Sigmoid colon (tissue), 7 donors: ENCODE measurements around the gene ST7L. TPM values are rescaled to one million over a fixed set of nuclear protein-coding genes. Genes with fewer than 3 reads are reported as not detected.

ENCODE experiments used
- DNase-seq: peaks from one replicate; pipeline ENCODE4 v3.0.0-alpha.2; 2019
- H3K27ac ChIP-seq, 4 donors: fragments of 200-600 bp; sonication (generic); one replicate each; pipeline ENCODE4 v1.5.1; 2016 to 2019; ENCODE audit warnings: mild to moderate bottlenecking in 1 of 4
- H3K27me3 ChIP-seq, 3 donors: fragments of 200-600 bp; sonication (generic); one replicate each; pipeline ENCODE4 v1.5.1; 2019; ENCODE audit warnings: mild to moderate bottlenecking in 1 of 3
- H3K36me3 ChIP-seq, 4 donors: fragments of 200-600 bp; sonication (generic); one replicate each; pipeline ENCODE4 v1.5.1; 2016 to 2019
- H3K4me1 ChIP-seq, 4 donors: fragments of 200-600 bp; sonication (generic); one replicate each; pipeline ENCODE4 v1.5.1; 2017 to 2019
- H3K4me3 ChIP-seq, 4 donors: fragments of 200-600 bp; sonication (generic); one replicate each; pipeline ENCODE4 v1.5.1; 2017 to 2019; ENCODE audit warnings: mild to moderate bottlenecking in 2 of 4, moderate library complexity in 1 of 4
- H3K9me3 ChIP-seq, 4 donors: fragments of 200-600 bp in 3 of 4; sonication (generic) in 3 of 4; one replicate each; pipeline versions ENCODE4 v1.5.1 to v1.6.1; 2013 to 2019
- CTCF ChIP-seq, 4 experiments: fragments of 450-650 bp in 3 of 4; fragments of 200-600 bp in 1 of 4; IDR thresholded peaks; one replicate each; pipeline ENCODE4 v1.5.1; 2016 to 2019; ENCODE audit warnings: antibody characterized with exemption in 4 of 4, mild to moderate bottlenecking in 3 of 4, moderate library complexity in 2 of 4
- EP300 ChIP-seq, 4 donors: sonication (generic); formaldehyde crosslinking; IDR thresholded peaks; one replicate each; pipeline ENCODE4 v1.6.1; 2017; ENCODE audit warnings: antibody characterized with exemption in 4 of 4
- POLR2A ChIP-seq, 2 donors: fragments of 450-650 bp; IDR thresholded peaks; one replicate each; pipeline ENCODE4 v1.6.1; 2016; ENCODE audit warnings: antibody characterized with exemption in 2 of 2, mild to moderate bottlenecking in 2 of 2, moderate library complexity in 2 of 2
- POLR2AphosphoS5 ChIP-seq, 4 donors: sonication (generic); formaldehyde crosslinking; IDR thresholded peaks; one replicate each; pipeline ENCODE4 v1.6.1; 2017; ENCODE audit warnings: antibody characterized with exemption in 4 of 4
- WGBS, 2 donors: extraction: QIAGEN DNeasy Blood & Tissue Kit; methylation state at CpG; one replicate each; pipeline ENCODE4 v1.1.7; 2013; 5-methylcytosine and 5-hydroxymethylcytosine counted together
- intact Hi-C: fragments of 100-400 bp; cut with DNase I; formaldehyde crosslinking; loops from one replicate; pipeline ENCODE4 v1.15.1; 2023
- polyA plus RNA-seq, 3 donors: library from polyadenylated mRNA; stranded (reverse); fragments of 200-250 nt; gene quantifications; one replicate each; pipeline ENCODE4 v1.2.3, GENCODE V29; 2013
- total RNA-seq, 4 donors: library from RNA; depleted of rRNA; stranded (reverse); fragments of >200 nt; gene quantifications; one replicate each; pipeline ENCODE4 v1.1.0, GENCODE V29; 2016
- donor health status: healthy with polysubstance abuse.
- donor health status: Bipolar disorder and iron deficiency.
- donor health status: healthy.

The ST7L gene
- total and polyA plus RNA-seq, 7 donors = 1.8 to 68.0 (median 22.7) TPM

DNA sequence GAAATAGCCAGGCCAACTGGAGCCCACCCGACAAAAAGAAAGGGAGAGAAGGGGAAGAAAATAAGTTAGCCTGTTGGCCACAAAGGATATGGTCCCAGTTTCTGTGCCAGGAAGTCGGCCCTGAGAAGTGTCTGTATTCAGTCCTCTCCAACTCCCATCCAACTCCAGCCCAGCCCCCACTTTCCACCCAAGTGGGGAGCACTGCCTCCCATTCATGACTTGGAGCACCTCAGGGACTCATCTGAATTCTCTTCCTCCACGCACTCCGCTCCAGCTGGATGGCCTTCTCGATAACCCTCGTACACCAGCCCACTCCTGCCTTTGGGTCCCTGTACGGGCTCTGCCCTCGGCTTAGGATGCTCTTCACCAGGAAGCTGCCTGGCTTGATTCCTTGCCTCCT lies 112.2 kb downstream of the ST7L start:
- no peak for DNase-seq
- Histone ChIP-seq H3K27ac (no peak overlapping the region), H3K36me3 (no peaks in the 10 kb centered on the region), H3K9me3 (no peaks in the 10 kb centered on the region), H3K27me3 (peaks cover 18 to 69% (median 30%) of the 10 kb centered on the region in 3 donors), H3K4me3 (no peak overlapping the region), H3K4me1 (peaks cover 0 to 30% (median 27%) of the 10 kb centered on the region in 4 donors)
- intact Hi-C loops = no loop called here
- TF ChIP-seq POLR2A (IDR thresholded peaks at IDR 0.05) (no peak), POLR2AphosphoS5 (IDR thresholded peaks at IDR 0.05) (no peak), CTCF (IDR thresholded peaks at IDR 0.05) (no peak), EP300 (IDR thresholded peaks at IDR 0.05) (no peak)
- WGBS, 2 donors = 93 to 96% methylated on average over 8 of the region's 8 CpGs

DNA sequence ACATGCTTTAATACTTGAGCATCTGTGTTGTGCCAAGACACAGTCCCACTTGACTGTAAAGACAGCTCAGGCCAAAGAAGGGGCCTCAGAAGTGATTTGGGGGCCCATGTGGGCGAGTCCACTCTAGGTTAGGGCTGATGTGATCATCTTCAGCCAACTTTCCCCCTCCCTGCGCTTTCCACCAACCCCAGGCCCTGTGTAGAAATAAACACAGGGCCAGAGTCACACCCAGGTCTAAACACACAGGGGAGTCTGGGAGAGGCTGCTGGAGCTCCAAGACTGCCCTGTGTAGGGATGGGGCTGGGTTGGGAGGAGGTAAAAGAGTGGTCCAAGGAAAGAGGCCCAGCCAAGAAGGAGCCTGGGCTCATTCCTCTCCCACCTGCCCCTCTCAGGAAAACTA lies 112.6 kb downstream of the ST7L start:
- DNase-seq = no peak
- intact Hi-C loops = no loop called here
- Histone ChIP-seq H3K36me3 (no peaks in the 10 kb centered on the region), H3K4me3 (no peak overlapping the region), H3K27me3 (peaks cover 18 to 69% (median 30%) of the 10 kb centered on the region in 3 donors), H3K9me3 (no peaks in the 10 kb centered on the region), H3K4me1 (peaks cover 0 to 34% (median 30%) of the 10 kb centered on the region in 4 donors), H3K27ac (no peak overlapping the region)
- TF ChIP-seq EP300 (IDR thresholded peaks at IDR 0.05) (no peak), CTCF (IDR thresholded peaks at IDR 0.05) (no peak), POLR2AphosphoS5 (IDR thresholded peaks at IDR 0.05) (no peak), POLR2A (IDR thresholded peaks at IDR 0.05) (no peak)
- 80 to 83% methylated on average over 2 of the region's 2 CpGs for WGBS, 2 donors

- intact Hi-C loops = no loop called here
- Histone ChIP-seq H3K4me1 (peaks cover 0 to 34% (median 30%) of the 10 kb centered on the region in 4 donors), H3K36me3 (no peaks in the 10 kb centered on the region), H3K9me3 (no peaks in the 10 kb centered on the region), H3K4me3 (no peak overlapping the region), H3K27me3 (peaks cover 18 to 69% (median 30%) of the 10 kb centered on the region in 3 donors), H3K27ac (no peak overlapping the region)
- no peak for TF ChIP-seq EP300 (IDR thresholded peaks at IDR 0.05)
- no peak for TF ChIP-seq POLR2AphosphoS5 (IDR thresholded peaks at IDR 0.05)
- no peak for TF ChIP-seq POLR2A (IDR thresholded peaks at IDR 0.05)
- TF ChIP-seq CTCF (IDR thresholded peaks at IDR 0.05) = no peak
- WGBS, 2 donors = 75 to 80% methylated on average over 3 of the region's 3 CpGs
- no peak for DNase-seq
These were observed 113.1 kb downstream of the ST7L start for GRCh38 chr1:112505878-112506277.

DNA sequence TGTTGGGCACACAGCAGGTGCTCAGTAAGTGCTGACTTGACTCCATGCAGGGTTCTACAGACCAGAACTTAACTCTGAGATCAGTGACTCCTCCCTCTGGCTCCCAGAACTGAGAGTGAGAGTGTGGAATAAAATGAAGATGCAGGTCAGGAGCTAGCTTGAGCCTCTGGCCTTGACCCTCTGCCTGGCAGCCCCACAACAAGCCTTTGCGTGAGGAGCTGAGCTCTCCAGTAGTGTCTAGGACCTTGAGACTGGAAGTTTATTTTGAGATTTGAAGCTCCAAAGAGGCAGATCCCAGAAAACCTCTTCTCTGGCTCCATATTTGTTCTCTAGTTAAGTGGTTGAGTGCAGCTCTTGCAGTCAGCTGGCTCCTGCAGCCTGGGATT lies 113.5 kb downstream of the ST7L start:
- WGBS, 2 donors = 90 to 95% methylated on average over 1 of the region's 1 CpG

More for the DNA sequence above, 113.5 kb downstream of the ST7L start:
- intact Hi-C loops = no loop called here
- Histone ChIP-seq H3K4me3 (no peak overlapping the region), H3K4me1 (peaks cover 0 to 34% (median 30%) of the 10 kb centered on the region in 4 donors), H3K9me3 (no peaks in the 10 kb centered on the region), H3K27me3 (peaks cover 18 to 69% (median 30%) of the 10 kb centered on the region in 3 donors), H3K27ac (no peak overlapping the region), H3K36me3 (no peaks in the 10 kb centered on the region)
- no peak for DNase-seq
- no peak for TF ChIP-seq EP300 (IDR thresholded peaks at IDR 0.05)
- TF ChIP-seq POLR2AphosphoS5 (IDR thresholded peaks at IDR 0.05) = no peak
- no peak for TF ChIP-seq CTCF (IDR thresholded peaks at IDR 0.05)
- no peak for TF ChIP-seq POLR2A (IDR thresholded peaks at IDR 0.05)
